GM12878 (cell line): ENCODE measurements around the gene ADAM23. TPM values are rescaled to one million over a fixed set of nuclear protein-coding genes. Genes with fewer than 3 reads are reported as not detected.
A peak's percentile ranks its signal among the peaks of the same experiment; 100 is the strongest.

Source experiments
- ATAC-seq: fragments of 200-7000 bp; cut with Tn5 transposase; 3 replicates; pipeline ENCODE4 v1.9.1; 2020; ENCODE audit warnings: mild to moderate bottlenecking, moderate library complexity
- BruUV-seq: library from RNA; stranded (reverse); fragments of 400-500 nt; replicated peaks from 2 replicates; lab custom pipeline; 2021; lab: Mats Ljungman, UMichigan
- CTCF ChIA-PET: fragments of 300-600 bp; sonication (Branson Sonifier 250); formaldehyde crosslinking; extraction: SDS; loops from one replicate; lab custom pipeline; 2021; ENCODE audit warnings: inconsistent platforms; lab: Yijun Ruan, JAX
- POLR2A ChIA-PET: fragments of 350-600 bp; formaldehyde crosslinking; extraction: SDS; loops from one replicate; lab custom pipeline; 2021; ENCODE audit warnings: inconsistent platforms; lab: Charles Lee
- RAD21 ChIA-PET: fragments of 300-600 bp; sonication (Branson Sonifier 250); formaldehyde crosslinking; loops from one replicate; lab custom pipeline; 2023; ENCODE audit warnings: antibody characterized with exemption; ENCODE audit not compliant: unreplicated experiment; lab: Charles Lee
- SMC1A ChIA-PET: fragments of 300-600 bp; sonication (Branson Sonifier 250); formaldehyde crosslinking; loops from one replicate; lab custom pipeline; 2023; ENCODE audit not compliant: unreplicated experiment, uncharacterized antibody; lab: Charles Lee
- DNase-seq: peaks from one replicate; pipeline ENCODE4 v3.0.0-alpha.2; 2011; ENCODE audit warnings: low read depth, low spot score
- FAIRE-seq: peaks from 3 replicates; lab custom pipeline; 2011; peaks lifted over from hg19 to GRCh38; lab: Jason Lieb, UNC
- H2AFZ ChIP-seq: 2 replicates; pipeline ENCODE4 v1.6.0; 2011; ENCODE audit warnings: low read depth, low read length, control low read depth; ENCODE audit not compliant: control insufficient read depth
- H3K27ac ChIP-seq: 2 replicates; pipeline ENCODE4 v1.5.1; 2011; ENCODE audit warnings: control low read depth; ENCODE audit not compliant: control insufficient read depth, insufficient read depth
- H3K27me3 ChIP-seq, 2 experiments: replicated peaks in 1 of 2; 2 replicates each; pipeline versions ENCODE4 v1.6.0 to v1.6.1; 2011; ENCODE audit warnings: low read length in 1 of 2; ENCODE audit not compliant: control insufficient read depth in 2 of 2, insufficient read depth in 2 of 2
- H3K36me3 ChIP-seq, 2 experiments: 2 replicates each; pipeline ENCODE4 v1.5.1; 2011; ENCODE audit warnings: low read length in 1 of 2; ENCODE audit not compliant: control insufficient read depth in 2 of 2, insufficient read depth in 2 of 2
- H3K4me1 ChIP-seq: 2 replicates; pipeline ENCODE4 v1.6.1; 2011; ENCODE audit warnings: mild to moderate bottlenecking, low read length, moderate library complexity, mixed read lengths; ENCODE audit not compliant: control insufficient read depth, insufficient read depth
- H3K4me2 ChIP-seq: 2 replicates; pipeline ENCODE4 v1.6.0; 2011; ENCODE audit warnings: control low read depth; ENCODE audit not compliant: control insufficient read depth, insufficient read depth
- H3K4me3 ChIP-seq: fragments of 200-600 bp; sonication (generic); 2 replicates; pipeline ENCODE4 v1.5.1; 2016
- H3K79me2 ChIP-seq: 2 replicates; pipeline ENCODE4 v1.6.0; 2011; ENCODE audit warnings: low read length; ENCODE audit not compliant: control insufficient read depth, insufficient read depth
- H3K9ac ChIP-seq: 2 replicates; pipeline ENCODE4 v1.8.0; 2011; ENCODE audit warnings: low read length, control low read depth, mixed read lengths; ENCODE audit not compliant: control insufficient read depth, insufficient read depth
- H3K9me3 ChIP-seq: replicated peaks from 3 replicates; pipeline ENCODE4 v1.5.1; 2011; ENCODE audit warnings: mild to moderate bottlenecking, low read length; ENCODE audit not compliant: control insufficient read depth, insufficient read depth
- H4K20me1 ChIP-seq: 2 replicates; pipeline ENCODE4 v1.6.0; 2011; ENCODE audit not compliant: control insufficient read depth, insufficient read depth
- ATF2 ChIP-seq: IDR thresholded peaks from 2 replicates; pipeline ENCODE4 v1.6.1; 2012; ENCODE audit warnings: low read length, inconsistent platforms
- ATF7 ChIP-seq: fragments of 450-650 bp; IDR thresholded peaks from 2 replicates; pipeline ENCODE4 v1.6.1; 2016; ENCODE audit warnings: low read depth, mild to moderate bottlenecking
- BRCA1 ChIP-seq: IDR thresholded peaks from 2 replicates; pipeline ENCODE4 v1.6.1; 2011; ENCODE audit warnings: low read depth, low read length, improper control_type of control experiment
- CHD2 ChIP-seq: IDR thresholded peaks from 2 replicates; pipeline ENCODE4 v1.6.1; 2011; ENCODE audit warnings: low read depth, low read length, improper control_type of control experiment, borderline replicate concordance
- EED ChIP-seq: sonication (generic); IDR thresholded peaks from 2 replicates; pipeline ENCODE4 v1.6.1; 2016; ENCODE audit warnings: antibody characterized with exemption, low read depth
- EP300 ChIP-seq, 2 experiments: fragments of 150-350 bp in 1 of 2; IDR thresholded peaks; 2 replicates each; pipeline ENCODE4 v1.6.1; 2011 to 2012; ENCODE audit warnings: low read depth in 2 of 2, low read length in 2 of 2, borderline replicate concordance in 1 of 2, improper control_type of control experiment in 1 of 2, inconsistent platforms in 1 of 2; ENCODE audit not compliant: control insufficient read depth in 1 of 2
- FOXM1 ChIP-seq: IDR thresholded peaks from 2 replicates; pipeline ENCODE4 v1.6.1; 2012; ENCODE audit warnings: low read depth, mild to moderate bottlenecking, inconsistent platforms, low read length, moderate library complexity
- HDAC2 ChIP-seq: fragments of 200-600 bp; sonication (generic); IDR thresholded peaks from 2 replicates; pipeline ENCODE4 v1.6.1; 2017
- IKZF2 ChIP-seq, 2 experiments: fragments of 450-650 bp; IDR thresholded peaks; 2 replicates each; pipeline ENCODE4 v1.6.1; 2017; ENCODE audit warnings: mild to moderate bottlenecking in 2 of 2, moderate library complexity in 2 of 2
- IRF4 ChIP-seq: IDR thresholded peaks from 2 replicates; pipeline ENCODE4 v1.6.1; 2011; ENCODE audit warnings: low read depth, low read length
- KAT2A ChIP-seq: conservative IDR thresholded peaks from 2 replicates; pipeline ENCODE4 v1.6.1; 2011; ENCODE audit warnings: low read depth, low read length; ENCODE audit not compliant: control insufficient read depth
- MEF2A ChIP-seq: IDR thresholded peaks from 2 replicates; pipeline ENCODE4 v1.6.1; 2011; ENCODE audit warnings: low read depth, mild to moderate bottlenecking, low read length, moderate library complexity; ENCODE audit not compliant: insufficient read depth
- MEF2B ChIP-seq: fragments of 450-650 bp; IDR thresholded peaks from 2 replicates; pipeline ENCODE4 v1.6.1; 2018; ENCODE audit warnings: mild to moderate bottlenecking, moderate library complexity; ENCODE audit not compliant: partially characterized antibody, poor library complexity, severe bottlenecking
- MYB ChIP-seq: fragments of 150-350 bp; IDR thresholded peaks from 2 replicates; pipeline ENCODE4 v1.6.1; 2014; ENCODE audit warnings: mild to moderate bottlenecking, low read depth, low read length, borderline replicate concordance
- NFIC ChIP-seq: IDR thresholded peaks from 2 replicates; pipeline ENCODE4 v1.6.1; 2012; ENCODE audit warnings: low read depth, mild to moderate bottlenecking, inconsistent platforms, low read length, moderate library complexity
- PML ChIP-seq: IDR thresholded peaks from 2 replicates; pipeline ENCODE4 v1.6.1; 2012; ENCODE audit warnings: low read length, inconsistent platforms
- REST ChIP-seq: IDR thresholded peaks from 2 replicates; pipeline ENCODE4 v1.6.1; 2012; ENCODE audit warnings: mild to moderate bottlenecking, low read depth, low read length
- RUNX3 ChIP-seq: IDR thresholded peaks from 2 replicates; pipeline ENCODE4 v1.6.1; 2012; ENCODE audit warnings: low read length, inconsistent platforms
- SUZ12 ChIP-seq: fragments of 200-600 bp; sonication (generic); IDR thresholded peaks from one replicate; pipeline ENCODE4 v1.6.1; 2018; ENCODE audit warnings: antibody characterized with exemption, mild to moderate bottlenecking; ENCODE audit not compliant: unreplicated experiment
- TCF3 ChIP-seq: IDR thresholded peaks from 2 replicates; pipeline ENCODE4 v1.6.1; 2012; ENCODE audit warnings: low read depth, mild to moderate bottlenecking, low read length, borderline replicate concordance; ENCODE audit not compliant: insufficient read depth
- ZNF217 ChIP-seq: fragments of 450-650 bp; IDR thresholded peaks from 2 replicates; pipeline ENCODE4 v1.6.1; 2017; ENCODE audit warnings: antibody characterized with exemption, mild to moderate bottlenecking
- WGBS: methylation state at CpG from one replicate; pipeline ENCODE4 v1.1.6; 2016; ENCODE audit warnings: low lambda C conversion rate; ENCODE audit not compliant: insufficient replicate concordance, insufficient coverage; ENCODE audit errors: missing lambda C conversion rate; 5-methylcytosine and 5-hydroxymethylcytosine counted together
- in situ Hi-C: fragments of 300-500 bp; cut with MboI; formaldehyde crosslinking; loops from 9 replicates; pipeline ENCODE4 v1.14.3; 2018; ENCODE audit warnings: mixed read lengths
- intact Hi-C: fragments of 100-400 bp; cut with micrococcal nuclease; formaldehyde crosslinking; loops from one replicate; pipeline ENCODE4 v1.14.2; 2022; ENCODE audit not compliant: unreplicated experiment
- polyA plus RNA-seq, 11 experiments: library from polyadenylated mRNA; depleted of rRNA in 4 of 11; unstranded in 6 of 11; stranded (reverse) in 5 of 11; fragments of >200 nt; fragmentation: Nextera tagmentation in 4 of 11; fragmentation: Illumina TruSeq in 1 of 11; extraction: Ambion mirVana in 4 of 11; extraction: Trizol in 1 of 11; gene quantifications; 1 replicate in 1 of 11; 2 replicates in 10 of 11; pipeline versions ENCODE4 v1.2.1 to v1.2.3, GENCODE V29; 2011 to 2016; ENCODE audit warnings: inconsistent platforms in 2 of 11, missing spikeins in 2 of 11, low read depth in 1 of 11
- total RNA-seq, 4 experiments: library from RNA; depleted of rRNA in 3 of 4; stranded (reverse); fragments of >200 nt in 3 of 4; fragmentation: Illumina TruSeq in 1 of 4; extraction: Trizol in 1 of 4; gene quantifications; 2 replicates each; pipeline versions ENCODE4 v1.2.1 to v1.2.3, GENCODE V29; 2013 to 2021

Gene ADAM23
- total and polyA plus RNA-seq, 10 of the 15 experiments (the other 5 are each of a cell fraction or from before 2014, with no cell fraction given): 5.7 to 41.8 (median 15.6) TPM

DNA sequence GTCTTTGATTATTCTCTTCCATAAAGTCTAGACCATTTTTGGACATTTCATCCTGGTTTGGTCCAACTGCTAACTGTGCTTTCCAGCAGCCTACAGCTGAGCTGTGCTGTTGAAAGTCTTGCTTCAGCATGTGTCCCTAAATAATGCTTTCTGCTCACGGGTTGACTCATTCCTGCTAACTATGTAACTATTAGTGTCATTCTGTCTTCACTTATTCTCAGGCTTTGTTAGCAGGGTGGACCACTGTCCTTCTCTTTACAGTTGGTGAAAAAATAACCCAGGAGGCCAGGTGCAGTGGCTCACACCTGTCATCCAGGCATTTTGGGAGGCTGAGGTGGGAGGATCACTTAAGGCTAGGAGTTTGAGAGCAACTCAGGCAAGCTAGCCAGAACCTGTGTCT is 8.9 kb downstream of the ADAM23 start:
- no peak overlapping the region for H3K4me3 ChIP-seq
- POLR2A ChIA-PET: interaction anchor here (1.0 kb wide), 1 partner anchor 19 kb away, joined by 3 read pairs; no protein-coding TSS in a partner anchor
- SMC1A ChIA-PET: interaction anchor here (1.1 kb wide), 1 partner anchor 23 kb away, joined by 4 read pairs; no protein-coding TSS in a partner anchor
- in situ Hi-C loops: no loop called here
- no peaks in the 10 kb centered on the region for H3K36me3 ChIP-seq
- 0% methylated on average over 1 of the region's 1 CpG for WGBS
- H3K9me3 ChIP-seq: no peaks in the 10 kb centered on the region; the same call in 2 of the 3 replicates
- intact Hi-C loops: loop anchor here (10.0 kb wide), 1 partner anchor 287 kb away; no protein-coding TSS in a partner anchor
- peaks cover 17% of the 10 kb centered on the region for H3K4me1 ChIP-seq
- no peak overlapping the region for H3K27ac ChIP-seq
- H3K4me2 ChIP-seq: peak overlapping the region; percentile 22
- no peaks in the 10 kb centered on the region for H4K20me1 ChIP-seq
- ATAC-seq: peak; percentile 76
- DNase-seq: peak; percentile 27
- H2AFZ ChIP-seq: no peak overlapping the region
- no peaks in the 10 kb centered on the region for H3K79me2 ChIP-seq
- RAD21 ChIA-PET: interaction anchor here (1.0 kb wide), 1 partner anchor 11 kb away, joined by 3 read pairs; no protein-coding TSS in a partner anchor
- no peak for FAIRE-seq
- H3K9ac ChIP-seq: no peak overlapping the region
- CTCF ChIA-PET: interaction anchor here (1.0 to 1.3 kb wide), 2 partner anchors 18 to 19 kb away, joined by 3 to 4 read pairs; no protein-coding TSS in a partner anchor
- no peaks in the 10 kb centered on the region for H3K27me3 ChIP-seq
- BruUV-seq: no TSS peak
- no peak for TF ChIP-seq HDAC2
- no peak for TF ChIP-seq PML
- peak; percentile 87; the same call in 1 of the 2 replicates for TF ChIP-seq FOXM1
- no peak for TF ChIP-seq KAT2A
- TF ChIP-seq TCF3: 0 out of 2 replicates have a peak, but pooled peaks have one; percentile 4
- no peak for TF ChIP-seq ZNF217
- TF ChIP-seq EP300 (IDR thresholded peaks at IDR 0.05; ENCODE audit: borderline replicate concordance in 1 of 2, control insufficient read depth in 1 of 2, low read depth in 2 of 2, low read length in 2 of 2): peak in 1 of 2 experiments; percentile 65; a peak in 1 of 4 replicates
- peak; percentile 89 for TF ChIP-seq EED
- TF ChIP-seq BRCA1: no peak
- TF ChIP-seq REST: no peak
- TF ChIP-seq ATF2: peak; percentile 41; the same call in 1 of the 2 replicates
- no peak for TF ChIP-seq MYB
- TF ChIP-seq NFIC: peak; percentile 81
- 0 out of 2 replicates have a peak, but pooled peaks have one; percentile 33 for TF ChIP-seq ATF7
- no peak for TF ChIP-seq SUZ12
- TF ChIP-seq MEF2A: peak; percentile 78
- TF ChIP-seq RUNX3: peak; percentile 57; the same call in 1 of the 2 replicates
- TF ChIP-seq MEF2B: peak; percentile 48
- peak; percentile 76; the same call in 1 of the 2 replicates for TF ChIP-seq IRF4
- TF ChIP-seq IKZF2 (IDR thresholded peaks at IDR 0.05): peak; percentile 60 to 72; a peak in 3 of 4 replicates
- TF ChIP-seq CHD2: no peak
